PC-3 (cell line): Measurements from ENCODE around the gene NUDT5. TPM values are rescaled to one million over a fixed set of nuclear protein-coding genes. Genes with fewer than 3 reads are reported as not detected.

Source experiments
- ATAC-seq: fragments of 200-7000 bp; cut with Tn5 transposase; 2 replicates; pipeline ENCODE4 v1.9.1; 2020; ENCODE audit warnings: mild to moderate bottlenecking, moderate library complexity
- Bru-seq: library from RNA; stranded (reverse); fragments of 400-500 nt; gene quantifications from one replicate; lab custom pipeline; 2021; lab: Mats Ljungman, UMichigan
- BruChase-seq, 2 experiments: library from RNA; stranded (reverse); fragments of 400-500 nt; gene quantifications; one replicate each; lab custom pipeline; 2021; lab: Mats Ljungman, UMichigan
- BruUV-seq: library from RNA; stranded (reverse); fragments of 400-500 nt; replicated peaks from 2 replicates; lab custom pipeline; 2021; lab: Mats Ljungman, UMichigan
- CTCF ChIA-PET: fragments of 300-600 bp; sonication (Branson Sonifier 250); formaldehyde crosslinking; loops from one replicate; lab custom pipeline; 2022; ENCODE audit warnings: antibody characterized with exemption; lab: Charles Lee
- POLR2A ChIA-PET: fragments of 300-600 bp; sonication (Branson Sonifier 250); formaldehyde crosslinking; loops from one replicate; lab custom pipeline; 2022; ENCODE audit warnings: antibody characterized with exemption; ENCODE audit not compliant: unreplicated experiment; lab: Charles Lee
- DNase-seq: peaks from one replicate; pipeline ENCODE4 v3.0.0-alpha.2; 2015
- H2AFZ ChIP-seq: fragments of 300-600 bp; sonication (generic); 2 replicates; pipeline ENCODE4 v1.6.0; 2016; ENCODE audit warnings: antibody characterized with exemption, low read length
- H3F3A ChIP-seq: fragments of 300-600 bp; sonication (generic); one replicate; pipeline ENCODE4 v1.6.0; 2017; ENCODE audit warnings: antibody characterized with exemption, low read length, control low read depth, mild to moderate bottlenecking; ENCODE audit not compliant: unreplicated experiment
- H3K27ac ChIP-seq: fragments of 300-600 bp; sonication (generic); 2 replicates; pipeline ENCODE4 v1.5.1; 2016; ENCODE audit warnings: mild to moderate bottlenecking, low read length
- H3K27me3 ChIP-seq: fragments of 300-600 bp; sonication (generic); 2 replicates; pipeline ENCODE4 v1.6.1; 2016; ENCODE audit warnings: low read length, mixed read lengths
- H3K36me3 ChIP-seq: fragments of 300-600 bp; sonication (generic); 2 replicates; pipeline ENCODE4 v1.6.1; 2016; ENCODE audit warnings: low read depth, mixed run types, low read length, mixed read lengths
- H3K4me1 ChIP-seq: fragments of 300-600 bp; sonication (generic); 2 replicates; pipeline ENCODE4 v1.5.1; 2016; ENCODE audit warnings: low read length; ENCODE audit not compliant: insufficient read depth
- H3K4me2 ChIP-seq: fragments of 300-600 bp; sonication (generic); 2 replicates; pipeline ENCODE4 v1.6.0; 2016; ENCODE audit warnings: low read length
- H3K4me3 ChIP-seq: fragments of 300-600 bp; sonication (generic); 2 replicates; pipeline ENCODE4 v1.5.1; 2016; ENCODE audit warnings: mild to moderate bottlenecking, low read length, mixed read lengths
- H3K79me2 ChIP-seq: fragments of 300-600 bp; sonication (generic); 2 replicates; pipeline ENCODE4 v1.6.1; 2017; ENCODE audit warnings: low read length, mixed read lengths
- H3K9ac ChIP-seq: fragments of 300-600 bp; sonication (generic); 2 replicates; pipeline ENCODE4 v1.6.0; 2016; ENCODE audit warnings: mild to moderate bottlenecking, low read length
- H3K9me2 ChIP-seq: fragments of 300-600 bp; sonication (generic); replicated peaks from 2 replicates; pipeline ENCODE4 v1.6.1; 2016; ENCODE audit warnings: mixed run types, low read length, mixed read lengths
- H3K9me3 ChIP-seq: fragments of 300-600 bp; sonication (generic); 2 replicates; pipeline ENCODE4 v1.6.1; 2016; ENCODE audit warnings: low read length, mixed read lengths
- H4K20me1 ChIP-seq: fragments of 300-600 bp; sonication (generic); 2 replicates; pipeline ENCODE4 v1.6.1; 2016; ENCODE audit warnings: low read length, mixed read lengths
- EZH2 ChIP-seq: fragments of 300-600 bp; sonication (generic); IDR thresholded peaks from one replicate; pipeline ENCODE4 v1.6.1; 2017; ENCODE audit warnings: antibody characterized with exemption, mild to moderate bottlenecking, low read length; ENCODE audit not compliant: unreplicated experiment
- EZH2phosphoT487 ChIP-seq: fragments of 300-600 bp; sonication (generic); IDR thresholded peaks from 2 replicates; pipeline ENCODE4 v1.6.1; 2018; ENCODE audit warnings: mild to moderate bottlenecking, antibody characterized with exemption, low read length, borderline replicate concordance
- intact Hi-C: fragments of 100-400 bp; cut with micrococcal nuclease; formaldehyde crosslinking; loops from 2 replicates; pipeline ENCODE4 v1.9.0; 2023
- long read RNA-seq: library from polyadenylated mRNA; unstranded; transcript quantifications from one replicate; pipeline ENCODE4 v2.0.0, GENCODE V29; 2021; ENCODE audit not compliant: unreplicated experiment
- total RNA-seq: library from RNA; depleted of rRNA; stranded (reverse); fragments of >200 nt; gene quantifications from 2 replicates; pipeline ENCODE4 v1.2.3, GENCODE V29; 2014; rRNA removed
- TF ChIP-seq, protein P1 (sequence below): fragments of 300-600 bp; sonication (generic); conservative IDR thresholded peaks from 2 replicates; pipeline ENCODE4 v1.5.1; 2017; ENCODE audit warnings: antibody characterized with exemption, low read depth, mild to moderate bottlenecking, low read length

NUDT5 gene
- total RNA-seq (39.3 and 57.0 TPM in 2 replicates), Bru-seq, nascent RNA (percentile 71 among the genes with signal in this experiment), BruChase-seq, experiment 1, labeled RNA remaining after a 6-hour chase (percentile 69 among the genes with signal in this experiment), BruChase-seq, experiment 2, labeled RNA remaining after a 2-hour chase (percentile 75 among the genes with signal in this experiment)
- long read RNA-seq, partial matches to known transcripts = 9 of 23 reads
- long read RNA-seq, other reads (novel, unspliced or antisense) = 14 of 23 reads

DNA sequence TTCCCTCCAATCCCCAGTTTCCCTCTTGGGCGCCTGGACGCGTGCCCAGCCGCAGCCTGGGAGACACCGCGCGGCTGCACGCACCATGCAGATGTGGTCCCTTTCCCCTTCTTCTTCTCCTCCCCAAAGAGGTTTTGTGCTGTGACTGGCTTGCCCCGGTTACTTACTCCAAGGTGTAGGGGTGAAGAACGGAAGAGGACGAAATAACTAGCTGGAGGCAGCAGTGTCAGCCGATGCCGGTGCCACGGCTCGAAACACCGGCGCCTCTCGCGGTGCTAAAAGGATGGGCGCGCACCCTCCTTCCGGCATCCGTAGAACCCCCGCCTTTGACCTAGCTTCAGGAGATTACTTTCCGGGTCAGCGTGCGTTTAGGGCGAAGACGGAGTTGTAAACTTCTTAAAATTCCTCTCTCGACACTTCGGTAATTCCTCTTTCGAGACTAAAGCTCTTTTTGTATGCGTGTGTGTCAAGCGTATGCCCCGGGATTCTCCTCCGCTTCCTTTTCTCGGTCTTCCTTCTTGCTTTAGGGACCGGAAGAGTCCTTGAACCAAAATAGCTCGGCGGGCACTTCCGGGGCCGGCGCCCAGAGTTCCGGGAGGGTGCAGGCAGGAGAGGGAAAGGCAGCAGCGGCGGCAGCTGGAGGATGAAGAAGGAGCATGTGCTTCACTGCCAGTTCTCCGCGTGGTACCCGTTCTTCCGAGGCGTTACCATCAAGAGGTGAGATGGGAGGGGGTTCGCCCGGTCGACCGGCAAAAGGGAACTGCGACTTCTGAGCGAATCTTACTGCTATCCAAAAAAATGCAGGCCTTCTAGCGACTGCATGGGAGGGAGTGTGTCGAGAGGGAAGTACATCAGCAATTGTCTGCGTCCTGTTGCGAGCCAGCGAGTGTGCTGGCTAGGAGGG, at the start of gene NUDT5, which contains the start of gene CDC123:
Gene NUDT5 (minus strand): TSS at position 289 of the 904 bp plus-strand sequence. CDS start 9,600 bp downstream, outside the sequence.
Gene CDC123 (plus strand): TSS at position 586 of the 904 bp plus-strand sequence. CDS start 58 bp downstream, at position 644.
- Histone ChIP-seq H3K79me2 (peaks cover 83% of the 10 kb centered on the region), H3K9me2 (no peaks in the 10 kb centered on the region), H3K9me3 (no peaks in the 10 kb centered on the region), H3K36me3 (peaks cover 7% of the 10 kb centered on the region; the same call in 1 of the 2 replicates), H3K4me3 (peak within 1 kb of the TSS; percentile 98), H3K9ac (peak within 1 kb of the TSS; percentile 93), H3K4me1 (peaks cover 11% of the 10 kb centered on the region; the same call in 1 of the 2 replicates), H3K27ac (peak within 1 kb of the TSS; percentile 77), H3K4me2 (peak within 1 kb of the TSS; percentile 90), H2AFZ (peak within 1 kb of the TSS; percentile 89), H3K27me3 (no peaks in the 10 kb centered on the region), H4K20me1 (peaks cover 4% of the 10 kb centered on the region; the same call in 1 of the 2 replicates), H3F3A (no peaks in the 10 kb centered on the region)
- TF ChIP-seq EZH2phosphoT487 (no peak), EZH2 (no peak)
- TF ChIP-seq, protein P1, sequence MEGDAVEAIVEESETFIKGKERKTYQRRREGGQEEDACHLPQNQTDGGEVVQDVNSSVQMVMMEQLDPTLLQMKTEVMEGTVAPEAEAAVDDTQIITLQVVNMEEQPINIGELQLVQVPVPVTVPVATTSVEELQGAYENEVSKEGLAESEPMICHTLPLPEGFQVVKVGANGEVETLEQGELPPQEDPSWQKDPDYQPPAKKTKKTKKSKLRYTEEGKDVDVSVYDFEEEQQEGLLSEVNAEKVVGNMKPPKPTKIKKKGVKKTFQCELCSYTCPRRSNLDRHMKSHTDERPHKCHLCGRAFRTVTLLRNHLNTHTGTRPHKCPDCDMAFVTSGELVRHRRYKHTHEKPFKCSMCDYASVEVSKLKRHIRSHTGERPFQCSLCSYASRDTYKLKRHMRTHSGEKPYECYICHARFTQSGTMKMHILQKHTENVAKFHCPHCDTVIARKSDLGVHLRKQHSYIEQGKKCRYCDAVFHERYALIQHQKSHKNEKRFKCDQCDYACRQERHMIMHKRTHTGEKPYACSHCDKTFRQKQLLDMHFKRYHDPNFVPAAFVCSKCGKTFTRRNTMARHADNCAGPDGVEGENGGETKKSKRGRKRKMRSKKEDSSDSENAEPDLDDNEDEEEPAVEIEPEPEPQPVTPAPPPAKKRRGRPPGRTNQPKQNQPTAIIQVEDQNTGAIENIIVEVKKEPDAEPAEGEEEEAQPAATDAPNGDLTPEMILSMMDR = no peak
- ChIA-PET CTCF (no interaction called here), POLR2A (interaction anchor here (0.6 to 1.1 kb wide), 2 partner anchors 25 to 438 kb away, joined by 3 to 9 read pairs; no protein-coding TSS in a partner anchor)
- BruUV-seq = no TSS peak
- intact Hi-C loops = no loop called here
- ATAC-seq (peak; percentile 91), DNase-seq (peak; percentile 72)

DNA sequence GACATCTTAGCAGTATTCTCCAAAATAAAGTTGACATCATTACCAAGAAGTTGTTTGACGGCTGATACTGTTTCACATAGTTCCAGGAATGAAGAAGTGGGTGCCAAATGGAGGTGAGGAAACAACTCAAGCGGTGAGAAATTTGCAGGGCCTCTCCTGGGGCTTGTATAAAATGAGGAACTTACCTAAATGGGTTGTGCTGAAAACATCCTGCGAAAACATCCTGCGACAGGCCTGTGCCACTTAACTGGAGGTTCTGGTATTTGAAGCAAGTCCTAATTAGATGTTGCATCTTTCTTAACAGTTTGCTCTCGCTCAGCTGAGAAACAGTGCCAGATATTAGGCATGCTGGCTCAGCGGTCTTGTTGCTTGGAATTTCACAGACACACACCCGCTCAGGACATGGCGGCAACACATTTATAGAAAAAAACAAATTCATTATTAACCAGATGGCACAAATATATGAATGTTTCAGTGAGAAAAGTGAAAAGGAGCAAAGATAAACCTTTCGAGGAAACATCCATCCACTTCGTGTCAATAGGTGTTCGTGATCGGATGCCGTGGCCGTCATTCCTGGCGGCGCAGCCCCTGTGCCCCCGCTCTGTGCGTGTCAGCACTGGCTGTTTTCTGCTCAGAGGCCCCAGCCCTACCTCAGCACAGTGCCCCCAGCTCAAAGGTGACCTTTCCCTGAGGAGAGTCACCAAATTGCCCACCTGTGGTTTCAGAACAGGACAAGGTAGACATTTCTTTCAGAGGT, 48.4 kb upstream of the NUDT5 start:
- ATAC-seq (no peak), DNase-seq (no peak)
- Histone ChIP-seq H3K36me3 (no peaks in the 10 kb centered on the region), H3K27me3 (no peaks in the 10 kb centered on the region), H3F3A (no peaks in the 10 kb centered on the region), H3K9me3 (no peaks in the 10 kb centered on the region), H2AFZ (no peak overlapping the region), H3K9me2 (no peaks in the 10 kb centered on the region), H3K27ac (no peak overlapping the region), H3K4me3 (no peak overlapping the region), H4K20me1 (no peaks in the 10 kb centered on the region), H3K4me1 (no peaks in the 10 kb centered on the region), H3K9ac (no peak overlapping the region), H3K79me2 (no peaks in the 10 kb centered on the region), H3K4me2 (no peak overlapping the region)
- no TSS peak for BruUV-seq
- TF ChIP-seq EZH2 = no peak
- TF ChIP-seq EZH2phosphoT487 = no peak
- TF ChIP-seq, protein P1 = no peak
- POLR2A ChIA-PET = no interaction called here
- CTCF ChIA-PET = no interaction called here
- intact Hi-C loops = no loop called here
